NCI-H446 (cell line): ENCODE data around the gene NIPAL3.
"Not testable (repeated sequence)": the region's sequence is repeated elsewhere in the genome, so short reads cannot be mapped to it uniquely, and the experiment has no call there.

Experiments used
- DNase-seq, 2 experiments: peaks; one replicate each; lab custom pipeline; 2025; lab: John Stamatoyannopoulos, UW

NIPAL3 gene

GRCh38 chr1:24489674-24490073 lies 74.1 kb downstream of the NIPAL3 start:
- DNase-seq = no peak

DNA sequence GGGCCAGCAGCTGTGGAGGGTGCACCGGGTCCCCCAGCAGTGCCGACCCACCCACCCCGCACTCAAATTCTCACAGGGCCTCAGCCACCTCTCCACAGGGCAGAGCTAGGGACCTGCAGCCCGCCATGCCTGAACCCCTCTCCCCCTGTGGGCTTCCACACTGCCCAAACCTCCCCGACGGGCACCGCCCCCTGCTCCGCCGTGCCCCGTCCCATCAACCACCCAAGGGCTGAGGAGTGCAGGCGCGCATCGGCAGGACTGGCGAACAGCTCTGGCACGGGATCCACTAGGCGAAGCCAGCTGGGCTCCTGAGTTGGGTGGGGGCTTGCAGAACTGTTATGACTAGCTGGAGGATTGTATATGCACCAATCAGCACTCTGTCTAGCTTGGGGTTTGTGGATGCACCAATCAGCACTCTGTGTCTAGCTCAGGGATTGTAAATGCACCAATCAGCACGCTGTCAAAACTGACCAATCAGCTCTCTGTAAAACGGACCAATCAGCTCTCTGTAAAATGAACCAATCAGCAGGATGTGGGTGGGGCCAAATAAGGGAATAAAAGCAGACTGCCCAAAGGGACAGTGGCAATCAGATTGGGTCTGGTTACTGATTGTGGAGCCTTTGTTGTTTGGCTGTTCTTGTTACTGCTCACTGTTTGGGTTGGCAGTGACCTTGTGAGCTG lies 74.6 kb downstream of the NIPAL3 start:
- no peak for DNase-seq

- no peak for DNase-seq
Observed at GRCh38 chr1:24491577-24492360, 76.2 kb downstream of the NIPAL3 start.

- not testable (repeated sequence) for DNase-seq
Observed at GRCh38 chr1:24492935-24493334, 77.3 kb downstream of the NIPAL3 start.

DNA sequence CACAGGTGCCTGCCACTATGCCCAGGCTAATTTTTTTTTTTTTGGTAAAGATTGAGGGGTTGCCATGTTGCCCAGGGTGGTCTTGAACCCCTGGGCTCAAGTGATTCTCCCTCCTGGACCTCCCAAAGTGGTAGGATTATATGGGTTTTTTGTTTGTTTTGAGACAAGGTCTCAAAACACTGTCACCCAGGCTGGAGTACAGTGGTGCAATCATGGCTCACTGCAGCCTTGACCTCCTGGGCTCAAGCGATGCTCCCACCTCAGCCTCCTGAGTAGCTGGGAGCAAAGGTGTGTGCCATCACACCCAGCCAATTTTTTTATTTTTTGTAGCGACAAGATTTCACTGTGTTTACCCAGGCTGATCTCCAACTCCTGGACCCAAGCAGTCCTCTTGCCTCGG lies 78.2 kb downstream of the NIPAL3 start:
- DNase-seq = no peak

GRCh38 chr1:24498589-24498988 lies 83.0 kb downstream of the NIPAL3 start:
- DNase-seq = no peak

DNA sequence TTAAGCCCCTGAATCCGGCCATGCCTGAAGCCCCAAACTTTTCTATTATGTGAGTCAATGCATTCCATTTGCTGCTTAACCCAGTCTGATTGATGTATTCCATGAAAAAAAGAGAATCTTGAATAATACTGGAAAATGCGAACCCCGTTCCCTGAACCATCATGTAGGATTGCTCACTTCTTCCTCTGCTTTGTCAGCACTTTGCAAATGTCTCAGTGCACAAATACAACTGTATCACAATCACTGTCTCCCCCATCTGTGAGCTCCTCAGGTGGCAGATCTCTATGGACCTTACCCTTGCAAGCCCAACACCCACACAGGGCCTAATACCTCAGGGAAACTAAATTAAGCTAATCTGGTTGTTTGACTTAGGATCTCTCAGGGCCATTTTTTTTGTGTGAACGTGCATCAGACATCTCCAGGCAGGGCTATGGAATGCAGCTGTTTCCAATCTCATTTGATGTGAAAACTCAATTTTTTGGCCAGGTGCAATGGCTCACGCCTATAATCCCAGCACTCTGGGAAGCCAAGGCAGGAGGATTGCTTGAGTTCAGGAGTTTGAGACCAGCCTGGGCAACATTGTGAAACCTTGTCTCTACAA lies 84.9 kb downstream of the NIPAL3 start:
- DNase-seq = no peak

GRCh38 chr1:24501371-24502064 lies 85.9 kb downstream of the NIPAL3 start:
- no peak for DNase-seq

GRCh38 chr1:24502065-24502708 lies 86.6 kb downstream of the NIPAL3 start:
- DNase-seq = no peak

- peak in 1 of 2 experiments; percentile 78 for DNase-seq
Observed at GRCh38 chr1:24502709-24503058, 87.1 kb downstream of the NIPAL3 start, which contains the start of gene RCAN3. RCAN3 (plus strand) TSS chr1:24502836; CDS start chr1:24514373, 11,537 bp downstream.

- DNase-seq = no peak
Observed at GRCh38 chr1:24503059-24503751, 87.6 kb downstream of the NIPAL3 start.

DNA sequence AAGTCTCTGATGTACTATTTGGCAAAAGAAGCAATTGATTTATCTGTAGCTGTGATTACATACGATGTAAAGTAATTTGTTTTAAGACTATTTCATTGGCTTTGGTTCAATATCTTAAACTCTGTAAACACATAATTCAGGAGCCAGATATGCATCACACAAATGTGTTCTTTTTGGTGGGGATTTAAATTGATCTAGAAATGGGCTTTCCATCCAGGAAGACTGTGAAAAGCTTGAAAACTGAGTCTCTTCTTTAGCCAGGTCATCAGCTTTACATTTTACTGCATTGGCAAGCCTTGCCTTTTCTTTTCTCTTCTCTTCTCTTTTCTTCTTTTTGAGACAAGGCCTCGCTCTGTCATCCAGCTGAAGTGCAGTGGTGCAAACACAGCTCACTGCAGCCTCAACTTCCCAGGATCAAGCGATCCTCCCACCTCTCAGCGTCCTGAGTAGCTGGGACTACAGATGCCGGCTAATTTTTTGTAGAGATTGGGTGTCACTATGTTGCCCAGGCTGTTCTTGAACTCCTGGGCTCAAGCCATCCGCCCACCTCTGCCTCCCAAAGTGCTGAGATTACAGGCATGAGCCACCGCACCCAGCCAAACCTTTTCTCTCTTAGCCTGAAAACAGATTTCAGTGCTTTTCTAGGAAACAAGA lies 88.4 kb downstream of the NIPAL3 start:
- DNase-seq = no peak

DNA sequence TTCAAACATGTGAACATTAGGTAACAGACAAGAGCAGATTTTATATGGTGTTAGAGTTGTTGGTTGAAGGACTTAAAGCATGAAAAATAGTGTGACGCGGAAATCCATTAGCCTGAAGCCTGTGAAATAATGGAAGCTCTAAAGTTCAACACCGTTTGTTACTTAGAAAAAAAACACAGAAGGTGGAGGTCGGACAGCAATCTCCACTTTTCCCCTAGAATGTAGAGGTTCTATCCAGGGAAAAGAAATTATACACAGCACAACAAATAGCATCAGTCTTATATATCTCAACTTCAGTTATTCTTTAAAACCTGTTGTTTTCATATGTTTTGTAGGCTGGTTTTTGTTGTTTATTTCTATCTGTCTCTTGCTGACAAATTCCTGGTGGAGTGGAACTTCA lies 89.0 kb downstream of the NIPAL3 start:
- DNase-seq = no peak

DNA sequence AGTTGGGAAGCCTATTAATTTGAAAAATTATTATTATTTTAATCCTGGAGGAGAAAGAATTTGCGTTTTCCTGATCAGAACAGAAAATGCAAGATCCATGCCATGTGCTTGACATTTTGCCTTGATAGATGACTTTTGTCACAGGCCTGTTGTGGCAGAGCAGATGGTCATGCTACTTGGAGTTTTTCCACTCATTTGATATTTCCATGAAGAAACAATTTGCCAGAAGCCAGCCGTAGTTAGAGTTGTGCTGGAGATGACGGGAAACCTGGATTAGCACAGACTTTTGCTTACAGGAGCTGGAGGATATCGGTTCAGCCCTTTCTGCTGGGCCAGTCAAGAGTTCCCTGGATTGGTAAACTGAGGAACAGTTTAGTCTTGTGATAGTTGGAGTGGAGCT lies 90.2 kb downstream of the NIPAL3 start:
- peak in 1 of 2 experiments; percentile 24 for DNase-seq

GRCh38 chr1:24506691-24507381 lies 91.2 kb downstream of the NIPAL3 start:
- no peak for DNase-seq

GRCh38 chr1:24507405-24507804 lies 91.8 kb downstream of the NIPAL3 start:
- no peak for DNase-seq

DNA sequence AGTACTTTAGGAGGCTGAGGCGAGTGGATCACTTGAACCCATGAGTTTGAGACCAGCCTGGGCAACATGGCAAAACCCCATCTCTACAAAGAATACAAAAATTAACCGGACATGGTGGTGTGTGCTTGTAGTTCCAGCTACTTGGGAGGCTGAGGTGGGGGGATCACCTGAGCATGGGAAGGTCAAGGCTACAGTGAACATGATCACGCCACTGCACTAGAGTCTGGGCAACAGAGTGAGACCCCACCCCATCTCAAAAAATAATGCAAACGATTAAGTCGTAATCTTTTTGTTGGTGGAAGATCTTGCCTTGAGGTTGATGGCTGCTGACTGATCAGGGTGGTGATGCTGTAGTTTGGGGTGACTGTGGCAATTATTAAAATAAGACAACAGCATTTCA lies 93.3 kb downstream of the NIPAL3 start:
- DNase-seq = no peak

DNA sequence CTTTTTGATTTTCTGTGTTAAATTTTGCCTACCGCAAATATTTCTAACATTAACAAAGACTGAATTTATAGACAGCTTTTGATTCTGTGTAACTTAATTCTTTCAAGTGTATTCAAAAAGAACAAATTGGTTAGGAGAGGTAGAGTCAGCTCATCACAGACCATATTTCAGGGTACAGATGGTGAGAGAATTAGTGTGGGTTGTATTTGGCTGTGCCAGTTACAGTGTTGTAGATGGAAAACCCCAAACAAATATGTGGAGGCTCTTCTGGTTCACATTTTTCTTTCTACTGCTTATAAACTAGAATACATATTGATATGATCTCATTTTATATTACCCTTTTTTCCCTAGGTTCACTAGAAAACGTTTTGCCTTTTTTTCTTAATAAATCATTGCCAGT lies 98.1 kb downstream of the NIPAL3 start:
- DNase-seq = no peak

DNA sequence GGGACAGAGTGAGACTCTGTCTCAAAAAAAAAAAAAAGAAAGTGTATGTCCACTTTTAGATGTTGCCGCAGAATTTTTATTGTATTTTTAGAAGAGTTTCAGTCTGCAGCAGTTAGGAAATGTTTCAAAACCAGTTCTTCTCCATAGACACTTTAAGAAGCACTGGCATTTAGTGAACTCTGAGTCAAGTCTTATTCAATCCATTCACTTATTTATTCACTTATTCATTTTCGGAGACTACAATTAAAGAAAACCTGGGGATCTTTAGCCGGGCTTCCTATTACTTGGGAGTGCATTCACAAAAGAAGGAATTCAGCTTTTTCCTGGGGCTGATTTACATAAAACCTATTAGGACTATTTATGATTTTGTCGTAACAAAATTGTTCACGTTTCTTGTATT lies 99.3 kb downstream of the NIPAL3 start:
- no peak for DNase-seq

- not testable (repeated sequence) for DNase-seq
Observed at GRCh38 chr1:24515671-24516209, 100.1 kb downstream of the NIPAL3 start.
